Suprapubic skin (tissue), 4 donors: ENCODE results near the gene MCM8.

Source experiments
- CTCF ChIP-seq, 2 donors: fragments of 200-600 bp in 1 of 2; fragments of 450-650 bp in 1 of 2; sonication (generic) in 1 of 2; IDR thresholded peaks; one replicate each; pipeline ENCODE4 v1.5.1; 2016 to 2019; ENCODE audit warnings: antibody characterized with exemption in 2 of 2, mild to moderate bottlenecking in 1 of 2, moderate library complexity in 1 of 2
- EP300 ChIP-seq: sonication (generic); formaldehyde crosslinking; IDR thresholded peaks from one replicate; pipeline ENCODE4 v1.6.1; 2017; ENCODE audit warnings: antibody characterized with exemption
- POLR2A ChIP-seq, 2 donors: fragments of 450-650 bp; IDR thresholded peaks; one replicate each; pipeline ENCODE4 v1.6.1; 2017; ENCODE audit warnings: antibody characterized with exemption in 2 of 2, mild to moderate bottlenecking in 2 of 2, moderate library complexity in 2 of 2
- POLR2AphosphoS5 ChIP-seq, 3 donors: sonication (generic); formaldehyde crosslinking; IDR thresholded peaks; one replicate each; pipeline ENCODE4 v1.6.1; 2017; ENCODE audit warnings: antibody characterized with exemption in 3 of 3

DNA sequence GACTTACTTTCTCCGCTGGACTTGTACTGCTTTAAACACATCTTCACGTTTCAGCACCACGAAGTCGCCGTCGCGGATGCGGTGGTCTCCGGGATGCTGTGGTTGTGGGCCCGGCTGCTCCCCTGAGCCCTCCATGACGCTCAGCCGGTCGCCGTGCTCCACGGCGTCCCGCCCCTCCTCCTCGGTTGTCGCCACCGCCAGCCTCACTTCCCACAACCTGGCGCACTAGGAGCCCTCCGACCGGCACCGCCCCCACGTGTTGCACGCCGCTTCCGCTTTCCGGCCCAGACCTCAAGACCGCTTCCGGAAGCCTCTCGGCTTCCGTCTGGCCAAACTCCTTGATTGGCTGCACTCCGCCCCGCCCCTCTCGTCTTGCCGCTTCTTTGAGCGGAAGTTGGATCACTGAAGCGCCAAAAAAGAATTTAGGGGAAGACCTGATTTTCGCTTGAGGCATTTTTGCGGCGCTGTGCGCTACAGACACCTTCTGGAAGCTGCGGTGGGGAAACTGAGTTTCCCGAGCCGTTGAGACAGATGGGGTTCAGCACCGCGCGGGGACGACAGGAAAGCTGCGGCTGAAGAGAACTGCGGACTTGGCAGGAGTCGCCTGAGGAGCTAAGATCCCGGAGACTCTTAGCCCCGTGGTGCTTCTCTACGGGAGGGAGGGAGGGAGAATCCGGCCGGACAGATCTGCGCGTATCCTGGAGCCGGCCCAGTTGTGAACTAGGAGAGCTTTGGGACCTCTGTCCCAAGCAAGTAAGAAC is at the start of gene MCM8, which contains the start of gene TRMT6:
- TF ChIP-seq CTCF (IDR thresholded peaks at IDR 0.05) (no peak), POLR2AphosphoS5 (IDR thresholded peaks at IDR 0.05) (peak in 1 of 3 donors; percentile 97), POLR2A (IDR thresholded peaks at IDR 0.05) (no peak), EP300 (no peak)
